ENCODE data around the gene C1QL2.

DNA sequence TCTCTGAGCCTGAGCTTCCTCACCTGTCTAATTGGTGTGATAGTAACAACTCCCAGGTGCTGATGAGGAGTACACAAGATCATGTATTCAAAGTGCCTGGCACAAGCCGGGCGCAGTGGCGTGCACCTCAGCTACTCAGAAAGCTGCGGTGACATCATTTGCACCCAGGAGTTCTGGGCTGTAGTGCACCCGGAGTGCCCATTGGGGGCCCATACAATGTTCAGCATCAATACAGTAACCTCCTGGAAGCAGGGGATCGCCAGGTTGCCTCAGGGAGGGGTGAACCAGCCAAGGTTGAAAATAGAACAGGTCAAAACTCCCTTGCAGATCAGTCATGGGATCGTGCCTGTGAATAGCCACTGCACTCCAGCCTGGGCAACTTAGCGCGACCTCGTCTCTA is 11.2 kb upstream of the C1QL2 start:
- TF ChIP-seq YY1 (IDR thresholded peaks at IDR 0.05; ENCODE audit: insufficient read depth, insufficient read length), result no peak
- no peak for TF ChIP-seq ZNF274 (IDR thresholded peaks at IDR 0.05; ENCODE audit: low read depth, low read length)
